ENCODE data around the gene NFIA.
A peak's percentile ranks its signal among the peaks of the same experiment; 100 is the strongest.
"Not testable (repeated sequence)": the region's sequence is repeated elsewhere in the genome, so short reads cannot be mapped to it uniquely, and the experiment has no call there.

NFIA gene

DNA sequence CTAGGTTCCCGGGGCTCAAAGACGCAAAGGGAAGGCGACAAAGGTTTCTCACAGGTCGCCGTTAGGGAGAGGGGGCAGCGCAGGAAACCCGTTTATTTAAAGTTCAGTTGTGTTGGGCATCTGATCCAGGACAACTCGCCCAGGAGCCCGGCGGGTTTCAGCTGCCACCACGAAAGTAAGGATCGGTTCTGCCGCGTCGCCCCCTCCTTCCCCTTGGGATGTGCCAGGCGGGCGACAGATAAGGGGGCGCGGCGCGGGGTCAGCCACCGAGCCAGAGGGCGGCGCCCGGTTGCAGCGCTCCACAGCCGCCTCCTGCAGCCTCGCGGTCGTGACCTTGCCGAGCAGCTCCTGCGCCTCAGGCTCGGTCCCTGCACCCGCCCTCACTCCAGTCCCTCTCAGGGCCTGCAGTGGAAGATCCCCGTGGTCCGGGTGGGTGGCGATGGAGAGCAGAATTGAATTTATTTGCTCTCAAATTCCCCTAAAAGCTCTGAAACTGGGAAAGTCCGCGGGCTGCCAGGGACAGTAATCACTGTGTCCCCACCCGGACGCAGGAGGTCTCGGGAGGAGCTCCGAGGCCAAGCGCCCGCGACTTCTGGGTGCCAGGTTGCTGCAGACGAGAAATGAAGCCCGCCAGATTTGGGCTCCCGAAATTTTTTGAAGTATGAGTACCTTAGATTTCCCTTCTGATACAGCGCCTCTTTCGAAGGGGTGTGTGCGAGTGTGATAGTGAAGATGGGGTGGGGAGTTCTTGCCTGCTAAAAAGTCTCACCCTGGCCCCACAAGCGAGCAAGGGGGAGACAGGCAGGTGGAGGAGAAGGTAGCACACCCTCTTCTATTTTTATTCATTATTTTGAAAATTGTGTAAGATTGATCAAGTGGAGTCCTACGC, 28.4 kb upstream of the NFIA start:
- no peak for DNase-seq (ENCODE audit: extremely low read depth, low read depth)
- no peak overlapping the region for H3K4me3 ChIP-seq (replicated peaks; ENCODE audit: low read depth, low read length)
- TF ChIP-seq, protein P1, sequence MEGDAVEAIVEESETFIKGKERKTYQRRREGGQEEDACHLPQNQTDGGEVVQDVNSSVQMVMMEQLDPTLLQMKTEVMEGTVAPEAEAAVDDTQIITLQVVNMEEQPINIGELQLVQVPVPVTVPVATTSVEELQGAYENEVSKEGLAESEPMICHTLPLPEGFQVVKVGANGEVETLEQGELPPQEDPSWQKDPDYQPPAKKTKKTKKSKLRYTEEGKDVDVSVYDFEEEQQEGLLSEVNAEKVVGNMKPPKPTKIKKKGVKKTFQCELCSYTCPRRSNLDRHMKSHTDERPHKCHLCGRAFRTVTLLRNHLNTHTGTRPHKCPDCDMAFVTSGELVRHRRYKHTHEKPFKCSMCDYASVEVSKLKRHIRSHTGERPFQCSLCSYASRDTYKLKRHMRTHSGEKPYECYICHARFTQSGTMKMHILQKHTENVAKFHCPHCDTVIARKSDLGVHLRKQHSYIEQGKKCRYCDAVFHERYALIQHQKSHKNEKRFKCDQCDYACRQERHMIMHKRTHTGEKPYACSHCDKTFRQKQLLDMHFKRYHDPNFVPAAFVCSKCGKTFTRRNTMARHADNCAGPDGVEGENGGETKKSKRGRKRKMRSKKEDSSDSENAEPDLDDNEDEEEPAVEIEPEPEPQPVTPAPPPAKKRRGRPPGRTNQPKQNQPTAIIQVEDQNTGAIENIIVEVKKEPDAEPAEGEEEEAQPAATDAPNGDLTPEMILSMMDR (IDR thresholded peaks at IDR 0.05; ENCODE audit: low read depth, low read length, missing control alignments) = no peak

DNA sequence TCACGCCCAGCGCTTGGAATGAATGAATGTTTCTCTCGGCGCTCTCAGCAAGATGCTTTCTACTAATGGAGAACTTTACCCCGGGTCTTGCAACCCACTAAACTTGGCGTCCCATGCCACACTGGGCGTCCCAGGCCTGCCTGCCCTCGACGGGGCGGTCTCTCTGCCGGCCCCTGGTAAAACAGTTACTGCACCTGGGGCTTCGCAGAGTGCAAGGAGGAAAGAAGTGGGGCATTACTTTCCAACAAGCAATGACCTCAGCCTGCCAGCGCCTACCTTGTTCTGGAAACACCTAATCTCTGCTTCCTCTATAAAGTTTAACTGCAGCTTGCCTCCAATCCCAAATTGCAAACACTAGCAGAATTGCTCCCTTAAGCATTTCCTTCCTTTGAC, 27.8 kb upstream of the NFIA start:
- no peak overlapping the region for H3K4me3 ChIP-seq (replicated peaks; ENCODE audit: low read depth, low read length)
- TF ChIP-seq, protein P1 (IDR thresholded peaks at IDR 0.05; ENCODE audit: low read depth, low read length, missing control alignments) = no peak

DNA sequence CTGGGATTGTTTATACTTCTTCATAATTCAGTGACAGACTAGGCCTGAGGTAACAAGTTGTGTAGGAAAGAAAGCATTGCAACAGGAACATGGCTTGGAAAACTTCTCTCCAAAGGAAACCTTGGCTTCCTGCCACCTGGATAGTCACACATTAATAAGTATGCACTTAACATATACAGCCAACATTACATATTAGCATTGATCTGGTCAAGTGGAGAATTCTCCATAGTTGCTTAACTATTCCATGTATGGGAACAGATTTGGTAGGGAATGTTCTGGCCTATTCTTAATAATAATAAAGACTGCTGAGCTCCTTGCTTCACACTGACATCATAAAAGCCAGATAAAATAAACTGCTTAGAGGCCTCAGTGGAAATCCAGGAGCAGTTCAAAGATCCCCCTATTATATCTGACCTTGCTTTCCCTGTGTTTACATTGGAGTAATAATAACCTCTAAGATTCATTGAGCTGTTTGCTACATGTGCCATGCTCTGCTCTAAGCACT, 27.2 kb upstream of the NFIA start:
- no peak for DNase-seq (ENCODE audit: extremely low read depth, low read depth)
- H3K4me3 ChIP-seq (replicated peaks; ENCODE audit: low read depth, low read length) = no peak overlapping the region
- TF ChIP-seq, protein P1 (IDR thresholded peaks at IDR 0.05; ENCODE audit: low read depth, low read length, missing control alignments) = no peak

More for the DNA sequence above, 27.8 kb upstream of the NFIA start:
- DNase-seq (ENCODE audit: extremely low read depth, low read depth) = no peak

DNA sequence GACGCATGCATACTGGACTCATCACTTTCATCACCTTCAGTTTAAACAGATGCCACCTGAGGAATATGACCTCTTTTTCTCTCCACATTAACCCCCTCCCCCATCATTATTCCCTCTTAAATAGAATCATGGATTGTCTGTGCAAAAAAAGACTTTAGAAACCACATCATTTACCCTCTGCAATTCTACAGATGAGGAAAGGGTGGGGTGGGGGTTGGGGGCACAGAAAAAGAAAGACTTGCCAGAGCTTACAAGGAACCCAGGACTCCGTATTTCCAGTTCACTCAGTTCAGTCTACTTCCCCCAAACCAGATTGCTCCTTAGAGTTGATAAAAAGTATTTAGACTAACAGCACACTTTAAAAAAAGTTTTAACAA, 26.2 kb upstream of the NFIA start:
- peak overlapping the region; percentile 64 for H3K4me3 ChIP-seq (replicated peaks; ENCODE audit: low read depth, low read length)
- DNase-seq (ENCODE audit: extremely low read depth, low read depth) = no peak

DNA sequence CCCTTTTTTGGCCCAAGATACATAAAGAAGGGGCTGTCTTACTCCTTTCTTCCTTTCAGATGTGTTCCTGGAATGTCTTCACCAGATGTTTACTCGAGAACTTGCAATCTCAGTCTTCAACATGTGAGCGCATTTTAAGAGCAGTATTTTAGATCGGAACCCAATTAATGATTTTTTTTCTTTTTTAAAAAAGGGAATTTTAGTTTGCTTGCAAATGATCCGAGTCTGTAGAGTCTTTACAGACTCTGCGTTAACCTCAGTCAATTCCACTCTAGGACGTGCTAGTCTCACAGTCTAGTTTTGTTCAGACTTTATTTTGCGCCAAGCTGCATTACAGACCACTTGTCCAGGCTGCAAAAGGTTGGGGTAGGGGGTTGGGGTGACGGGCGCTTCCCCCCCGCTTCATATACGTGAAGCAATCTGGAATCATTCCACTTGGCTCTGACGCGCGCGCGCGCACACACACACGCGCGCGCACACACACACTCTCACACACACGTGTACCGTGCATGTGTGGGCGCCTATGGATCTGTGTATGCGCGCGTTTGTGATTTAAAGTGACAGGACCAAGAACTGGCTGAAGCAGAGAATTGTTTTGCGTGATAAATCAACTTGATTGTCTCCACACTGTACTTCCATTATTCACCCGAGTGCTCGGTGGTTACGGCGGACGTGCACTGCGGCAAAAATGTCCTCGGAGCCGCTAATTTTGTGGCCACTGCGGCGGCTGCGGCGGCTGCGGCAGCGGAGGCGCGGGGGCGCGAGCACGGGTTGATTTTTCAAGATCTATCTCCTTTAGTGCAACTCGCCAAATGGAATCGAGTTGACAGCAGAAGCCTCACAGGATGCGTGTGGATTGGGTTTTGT, 25.6 kb upstream of the NFIA start:
- no peak for DNase-seq (ENCODE audit: extremely low read depth, low read depth)
- TF ChIP-seq, protein P1 (IDR thresholded peaks at IDR 0.05; ENCODE audit: low read depth, low read length, missing control alignments) = no peak

More for the DNA sequence above, 26.2 kb upstream of the NFIA start:
- TF ChIP-seq, protein P1 (IDR thresholded peaks at IDR 0.05; ENCODE audit: low read depth, low read length, missing control alignments) = no peak

DNA sequence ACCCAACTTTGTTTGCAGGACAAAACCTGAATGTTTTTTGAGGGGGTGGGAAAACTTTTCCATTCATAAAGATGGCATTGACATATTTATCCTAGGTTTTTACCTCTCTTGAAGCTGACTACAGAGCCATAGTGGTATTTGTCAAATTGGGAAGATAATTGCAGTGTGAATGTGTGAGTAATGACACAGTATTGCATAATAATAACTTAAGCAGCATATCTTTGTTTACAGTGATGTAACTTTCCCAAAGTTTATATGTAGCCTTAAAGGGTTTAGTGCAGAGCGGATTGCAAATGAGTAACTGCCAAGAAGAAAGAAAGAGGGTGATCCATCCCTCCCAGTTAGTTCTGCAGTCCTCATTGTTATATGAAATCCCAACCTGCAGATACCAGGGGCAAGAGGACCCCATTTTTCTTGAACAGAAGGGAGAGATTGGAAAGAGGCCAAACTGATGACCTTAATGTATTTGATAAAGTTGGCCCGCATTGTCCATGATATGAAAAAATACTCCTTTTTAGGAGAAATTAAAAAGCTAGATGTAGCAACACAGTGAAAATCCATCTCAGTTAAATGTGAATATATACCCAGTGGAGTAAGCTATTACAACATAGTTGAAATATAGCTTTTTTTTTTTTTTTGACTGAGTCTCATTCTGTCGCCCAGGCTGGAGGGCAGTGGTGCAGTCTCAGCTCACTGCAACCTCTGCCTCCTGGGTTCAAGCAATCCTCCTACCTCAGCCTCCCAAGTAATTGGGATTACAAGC, 23.7 kb upstream of the NFIA start:
- H3K4me3 ChIP-seq (replicated peaks; ENCODE audit: low read depth, low read length) = no peak overlapping the region
- TF ChIP-seq, protein P1 (IDR thresholded peaks at IDR 0.05; ENCODE audit: low read depth, low read length, missing control alignments) = no peak
- DNase-seq (ENCODE audit: extremely low read depth, low read depth) = no peak

More for the DNA sequence above, 25.6 kb upstream of the NFIA start:
- peak overlapping the region; percentile 64 for H3K4me3 ChIP-seq (replicated peaks; ENCODE audit: low read depth, low read length)

DNA sequence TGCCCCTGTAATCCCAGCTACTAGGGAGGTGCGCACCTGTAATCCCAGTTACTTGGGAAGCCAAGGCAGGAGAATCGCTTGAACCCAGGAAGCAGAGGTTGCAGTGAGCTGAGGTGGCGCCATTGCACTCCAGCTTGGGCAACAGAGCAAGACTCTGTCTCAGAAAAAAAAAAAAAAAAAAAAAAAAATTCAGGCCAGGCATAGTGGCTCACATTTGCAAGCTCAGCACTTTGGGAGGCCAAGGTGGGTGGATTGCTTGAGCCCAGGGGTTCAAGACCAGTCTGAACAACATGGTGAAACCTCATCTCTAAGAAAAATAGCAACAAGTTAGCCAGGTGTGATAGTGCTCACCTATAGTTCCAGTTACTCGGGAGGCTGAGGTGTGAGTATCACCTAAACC, 20.8 kb upstream of the NFIA start:
- not testable (repeated sequence) for DNase-seq (ENCODE audit: extremely low read depth, low read depth); H3K4me3 ChIP-seq (replicated peaks; ENCODE audit: low read depth, low read length)
